ENCODE measurements around the gene CDRT4.
A peak's percentile ranks its signal among the peaks of the same experiment; 100 is the strongest.
"Not testable (repeated sequence)": the region's sequence is repeated elsewhere in the genome, so short reads cannot be mapped to it uniquely, and the experiment has no call there.

The CDRT4 gene

DNA sequence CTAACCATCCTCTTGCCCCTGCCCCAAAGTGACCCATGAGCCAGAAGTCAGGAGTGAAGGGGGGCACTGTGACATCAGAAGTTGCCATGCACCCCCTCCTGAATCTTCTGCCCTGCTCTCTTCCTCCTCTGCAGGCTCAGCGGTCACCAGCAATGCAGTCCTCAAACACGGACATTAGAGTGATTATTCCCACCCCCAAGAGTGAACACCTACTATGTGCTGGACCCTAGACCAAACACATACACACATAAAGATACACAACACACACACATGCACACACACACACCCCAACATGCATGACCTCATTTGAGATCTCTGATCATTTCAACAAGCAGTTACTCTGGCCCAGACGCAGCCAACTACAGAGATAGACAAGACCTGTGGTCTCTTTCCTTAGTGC, at the start of gene CDRT4:
TSS of gene CDRT4 (minus strand) at position 30 of the 400 bp plus-strand sequence. CDS start 27,383 bp downstream, outside the sequence.
- DNase-seq (ENCODE audit: low read depth in 1 of 2, low spot score in 1 of 2), result no peak

DNA sequence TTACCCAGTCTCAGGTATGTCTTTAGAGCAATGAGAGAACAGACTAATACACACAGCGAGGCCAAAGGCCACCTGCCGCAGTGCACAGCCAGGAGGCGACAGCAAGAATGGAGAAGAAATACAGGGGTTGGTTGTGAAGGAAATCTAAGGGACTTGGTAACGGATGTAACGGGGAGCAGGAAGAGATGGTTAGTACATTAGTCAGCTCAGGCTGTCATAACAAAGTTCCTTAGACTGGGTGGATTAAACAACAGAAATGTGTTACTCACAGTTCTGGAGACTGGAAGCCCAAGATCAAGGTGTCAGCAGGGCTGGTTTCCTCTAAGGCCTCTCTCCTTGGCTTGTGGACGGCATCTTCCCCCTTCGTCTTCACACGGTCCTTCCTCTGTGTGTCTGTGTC, 48.7 kb upstream of the CDRT4 start:
- no peak for DNase-seq (ENCODE audit: low read depth in 1 of 2, low spot score in 1 of 2)

DNA sequence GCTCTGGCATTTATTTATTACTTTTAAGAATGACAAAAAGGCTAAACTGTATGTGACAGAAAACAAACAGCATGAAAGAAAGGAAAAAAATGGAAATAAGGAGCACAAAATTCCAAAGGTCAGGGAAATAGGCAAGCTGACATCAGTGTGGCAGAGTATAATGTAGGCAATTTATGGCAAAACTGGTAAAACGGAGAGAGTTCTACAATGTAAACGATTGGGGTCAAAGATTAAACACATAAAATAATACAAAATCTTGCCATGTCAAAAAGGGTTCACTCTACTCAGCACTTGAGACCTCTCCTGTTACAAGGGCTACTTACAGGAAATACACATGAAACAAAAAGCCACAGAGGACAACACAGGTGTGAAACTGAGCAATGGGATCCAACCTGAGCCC, 47.0 kb upstream of the CDRT4 start:
- DNase-seq (ENCODE audit: low read depth in 1 of 2, low spot score in 1 of 2), result no peak

DNA sequence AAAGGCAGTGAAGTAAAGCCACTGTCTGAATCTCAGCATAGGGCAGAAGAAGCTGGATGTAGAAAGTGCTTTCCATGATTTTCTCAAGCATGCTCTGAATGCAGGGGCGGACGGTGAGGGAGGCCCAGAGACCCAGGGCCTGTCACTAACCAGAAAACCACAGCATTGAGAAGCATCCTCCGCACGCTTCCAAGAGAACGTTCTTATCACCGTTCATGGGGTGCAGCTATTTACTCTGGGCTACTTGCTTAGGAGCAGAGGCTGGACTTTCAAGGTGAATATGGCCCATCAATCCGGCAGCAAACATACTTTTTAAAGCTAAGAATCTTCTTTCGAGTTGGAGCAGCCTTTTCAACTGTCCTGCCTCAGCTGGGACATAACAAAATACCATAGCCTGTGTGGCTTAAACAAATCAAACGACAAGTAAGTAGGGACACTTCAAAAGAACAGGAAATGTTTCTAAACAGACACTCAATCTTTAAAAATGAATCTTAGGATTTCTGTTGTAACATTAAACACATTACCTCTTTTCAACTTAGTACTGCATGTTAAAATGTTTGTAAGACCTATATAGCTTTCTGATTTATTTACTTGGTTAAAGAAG, 46.5 kb upstream of the CDRT4 start:
- no peak for DNase-seq (ENCODE audit: low read depth in 1 of 2, low spot score in 1 of 2)

DNA sequence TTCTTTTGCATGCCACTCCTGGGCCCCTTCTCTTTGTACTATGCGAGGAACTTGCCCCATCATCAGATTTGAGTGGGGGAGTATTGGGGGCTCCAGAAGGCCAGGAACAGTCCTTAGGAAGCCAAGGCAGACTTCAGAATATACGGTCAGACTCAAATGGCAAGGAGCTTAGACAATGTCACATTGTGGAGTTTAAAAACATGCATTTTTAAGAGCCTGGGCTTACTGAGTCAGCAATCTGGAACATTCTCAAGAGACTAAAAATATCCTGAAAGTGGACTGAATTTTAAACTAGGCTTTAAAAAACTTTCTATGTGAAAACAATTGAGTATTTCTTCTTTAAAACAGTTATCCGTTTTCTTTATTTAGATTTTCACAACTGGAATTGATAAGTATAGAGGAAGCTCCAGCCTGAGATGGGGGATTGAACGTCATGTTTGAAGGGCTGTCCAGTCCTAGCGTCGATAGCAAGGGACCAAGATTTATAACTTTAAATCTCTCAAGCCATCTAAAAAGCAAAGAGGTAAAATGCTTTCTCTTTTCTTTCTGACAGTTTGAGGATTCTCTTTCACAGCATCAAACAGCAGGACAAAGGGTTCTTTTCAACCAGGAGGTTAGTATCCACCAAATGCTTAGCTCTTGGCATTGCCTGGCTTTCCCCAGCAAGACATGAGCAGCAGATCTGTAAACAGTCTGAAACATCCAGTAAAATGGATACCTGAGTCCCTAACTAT, 45.8 kb upstream of the CDRT4 start:
- DNase-seq (ENCODE audit: low read depth in 1 of 2, low spot score in 1 of 2), result no peak

DNA sequence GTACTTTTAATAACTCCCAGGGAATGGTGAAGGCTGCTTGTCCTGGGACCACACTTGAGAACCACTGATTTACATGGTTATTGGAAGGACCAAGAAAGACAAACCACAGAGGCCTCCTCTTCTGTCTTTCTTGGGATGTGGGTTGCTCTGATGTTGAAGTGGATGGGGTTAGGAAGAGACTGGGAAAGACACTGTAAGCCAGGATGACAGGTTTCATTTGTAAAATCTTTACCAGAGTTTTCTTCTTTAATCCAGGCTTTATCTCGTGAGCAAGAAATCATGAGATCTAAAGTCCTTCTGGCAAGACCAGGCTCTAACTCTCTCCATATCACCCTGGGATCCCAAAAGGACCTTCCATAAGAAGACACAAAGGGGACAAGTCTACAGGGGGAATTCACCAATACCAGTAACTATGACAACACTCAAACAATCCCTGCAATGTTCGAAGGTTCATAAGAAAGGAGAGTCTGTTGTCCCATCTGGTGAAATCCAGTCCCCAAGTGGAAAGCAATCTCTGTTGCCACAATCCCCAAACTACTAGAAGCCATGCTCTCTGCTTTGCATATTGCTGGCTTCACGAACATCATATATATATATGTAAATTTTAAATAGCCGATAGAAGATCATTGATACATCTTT, 44.8 kb upstream of the CDRT4 start:
- DNase-seq (ENCODE audit: low read depth in 1 of 2, low spot score in 1 of 2), result no peak

DNA sequence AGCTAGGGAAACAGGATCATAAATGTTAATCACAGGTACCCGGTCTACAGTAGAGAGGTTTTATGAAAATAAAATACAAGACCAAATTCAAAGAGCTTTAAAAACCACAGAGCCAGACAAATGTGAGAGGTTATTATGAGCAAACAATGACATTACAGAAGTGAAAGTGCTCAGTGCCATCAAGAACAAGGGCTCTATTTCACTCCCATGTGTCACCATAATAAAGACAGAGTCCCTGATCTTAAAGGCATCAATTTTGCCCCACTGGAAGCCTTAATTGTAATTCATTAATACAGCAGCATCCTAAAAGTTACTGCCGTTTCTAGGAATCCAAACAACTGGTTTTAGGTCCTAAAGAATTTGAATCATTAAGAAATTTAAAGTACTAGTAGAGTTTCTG, 43.7 kb upstream of the CDRT4 start:
- DNase-seq (ENCODE audit: low read depth in 1 of 2, low spot score in 1 of 2), result no peak

DNA sequence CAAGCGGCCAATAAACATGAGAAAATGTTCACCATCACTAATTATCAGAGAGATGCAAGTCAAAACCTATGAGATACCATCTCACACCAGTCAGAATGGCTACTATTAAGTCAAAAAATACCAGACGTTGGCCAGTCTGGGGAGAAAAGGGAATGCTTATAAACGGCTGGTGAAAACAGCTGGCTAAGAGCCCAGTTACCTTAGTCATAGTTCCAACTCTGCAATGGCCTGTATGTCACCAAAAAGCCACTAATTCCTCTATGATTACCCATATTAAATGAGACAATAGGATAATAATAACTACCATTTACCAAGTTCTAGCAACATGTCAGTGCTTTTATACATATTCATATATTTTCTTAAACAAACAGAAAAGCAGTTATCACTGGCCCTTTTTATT, 42.9 kb upstream of the CDRT4 start:
- no peak for DNase-seq (ENCODE audit: low read depth in 1 of 2, low spot score in 1 of 2)

DNA sequence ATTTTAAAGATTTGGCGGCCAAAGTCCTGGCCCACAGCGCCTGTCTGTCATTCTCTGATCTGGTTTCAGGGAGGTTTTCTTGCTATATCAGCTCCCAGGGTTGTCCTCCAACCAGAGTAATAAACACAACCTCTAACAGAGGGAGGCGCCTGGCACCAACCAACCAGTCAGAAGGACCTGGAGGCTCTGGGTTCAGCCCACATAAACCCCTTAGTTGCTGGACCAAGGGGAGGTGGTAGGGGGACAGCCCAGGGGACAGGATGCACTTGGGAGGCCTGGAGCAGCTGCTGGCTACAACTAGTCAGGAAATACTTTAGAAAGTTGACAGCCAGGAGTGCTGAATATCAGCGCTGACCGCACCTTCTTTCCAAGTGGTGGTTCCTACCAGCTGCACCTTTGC, 41.7 kb upstream of the CDRT4 start:
- no peak for DNase-seq (ENCODE audit: low read depth in 1 of 2, low spot score in 1 of 2)

DNA sequence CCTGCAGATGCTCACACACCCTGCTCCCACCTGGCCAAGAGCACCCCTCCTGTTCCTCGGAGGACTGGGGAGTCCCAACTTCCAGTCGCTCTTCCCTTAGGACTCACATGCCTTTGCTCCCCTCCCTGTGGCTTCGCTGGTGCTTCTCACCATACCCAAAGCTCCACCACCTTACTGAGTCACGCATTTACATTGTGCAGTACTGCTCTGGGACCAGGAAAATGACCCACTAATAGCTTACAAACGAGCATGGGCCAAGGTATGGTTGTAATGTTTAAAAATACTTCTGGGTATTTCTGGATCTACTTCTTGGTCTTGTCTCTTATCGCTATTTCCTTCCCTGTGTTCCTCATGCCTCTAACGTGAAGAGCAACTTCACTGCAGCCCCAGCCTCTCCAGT, 41.0 kb upstream of the CDRT4 start:
- DNase-seq (ENCODE audit: low read depth in 1 of 2, low spot score in 1 of 2), result no peak

DNA sequence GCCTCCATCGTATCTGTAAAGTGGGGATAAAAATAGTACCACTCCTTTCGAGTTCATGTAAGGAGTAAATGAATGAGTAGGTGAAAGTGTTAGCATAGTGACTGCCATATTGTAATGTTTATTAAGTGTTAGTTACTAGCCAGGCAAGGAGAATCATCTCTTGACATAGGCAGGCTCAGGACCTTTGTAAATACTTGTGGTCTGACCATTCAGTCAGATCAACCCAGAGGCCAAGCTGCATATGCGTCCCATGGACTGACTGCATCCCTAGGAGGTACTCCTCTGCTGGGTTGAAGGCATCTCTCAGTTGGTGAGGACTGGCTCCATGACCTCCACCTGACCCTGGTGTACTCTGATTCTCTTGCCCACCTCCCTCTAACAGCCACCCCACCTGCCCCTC, 40.5 kb upstream of the CDRT4 start:
- no peak for DNase-seq (ENCODE audit: low read depth in 1 of 2, low spot score in 1 of 2)

DNA sequence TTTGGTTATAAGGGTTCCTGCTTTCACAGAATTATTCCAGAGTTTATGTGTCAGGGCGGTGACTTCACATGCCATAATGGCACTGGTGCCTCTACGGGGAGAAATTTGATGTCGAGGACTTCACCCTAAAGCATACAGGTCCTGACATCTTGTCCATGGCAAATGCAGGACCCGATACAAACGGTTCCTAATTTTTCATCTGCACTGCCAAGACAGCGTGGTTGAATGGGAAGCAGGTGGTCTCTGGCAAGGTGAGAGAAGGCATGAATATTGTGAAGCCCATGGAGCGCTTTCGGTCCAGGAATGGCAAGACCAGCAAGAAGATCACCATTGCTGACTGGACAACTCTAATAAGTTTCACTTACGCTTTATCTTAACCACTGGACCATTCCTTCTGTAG, 39.6 kb upstream of the CDRT4 start:
- DNase-seq (ENCODE audit: low read depth in 1 of 2, low spot score in 1 of 2), result no peak

DNA sequence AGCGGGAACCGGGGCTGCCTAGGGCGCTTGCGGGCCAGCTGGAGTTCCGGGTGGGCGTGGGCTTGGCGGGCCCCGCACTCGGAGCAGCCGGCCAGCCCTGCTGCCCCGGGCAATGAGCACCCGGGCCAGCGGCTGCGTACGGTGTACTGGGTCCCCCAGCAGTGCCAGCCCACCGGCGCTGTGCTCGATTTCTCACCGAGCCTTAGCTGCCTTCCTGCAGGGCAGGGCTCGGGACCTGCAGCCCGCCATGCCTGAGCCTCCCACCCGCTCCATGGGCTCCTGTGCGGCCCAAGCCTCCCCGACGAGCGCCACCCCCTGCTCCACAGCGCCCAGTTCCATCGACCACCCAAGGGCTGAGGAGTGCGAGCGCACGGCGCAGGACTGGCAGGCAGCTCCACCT, 38.3 kb upstream of the CDRT4 start:
- not testable (repeated sequence) for DNase-seq (ENCODE audit: low read depth in 1 of 2, low spot score in 1 of 2)

DNA sequence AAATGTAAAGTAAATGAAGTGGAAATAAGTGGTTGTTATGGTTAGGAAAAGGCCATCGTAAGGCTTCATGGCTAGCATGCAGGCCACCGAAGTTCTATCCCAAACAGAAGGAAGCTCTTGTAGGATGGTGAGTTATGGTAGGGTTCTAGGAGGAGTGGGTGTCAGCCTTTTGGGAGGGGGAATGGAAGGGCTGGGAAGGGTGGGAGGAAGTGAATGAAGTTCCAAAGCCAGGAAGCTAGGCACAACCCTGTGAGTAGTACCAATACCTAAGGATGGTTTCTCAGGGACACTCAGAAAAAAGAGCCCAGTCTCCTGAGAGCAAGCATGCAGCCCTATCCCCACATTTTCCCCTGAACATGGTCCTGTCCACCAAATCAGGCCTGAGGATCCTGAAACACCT, 36.3 kb upstream of the CDRT4 start:
- DNase-seq (ENCODE audit: low read depth in 1 of 2, low spot score in 1 of 2), result no peak

DNA sequence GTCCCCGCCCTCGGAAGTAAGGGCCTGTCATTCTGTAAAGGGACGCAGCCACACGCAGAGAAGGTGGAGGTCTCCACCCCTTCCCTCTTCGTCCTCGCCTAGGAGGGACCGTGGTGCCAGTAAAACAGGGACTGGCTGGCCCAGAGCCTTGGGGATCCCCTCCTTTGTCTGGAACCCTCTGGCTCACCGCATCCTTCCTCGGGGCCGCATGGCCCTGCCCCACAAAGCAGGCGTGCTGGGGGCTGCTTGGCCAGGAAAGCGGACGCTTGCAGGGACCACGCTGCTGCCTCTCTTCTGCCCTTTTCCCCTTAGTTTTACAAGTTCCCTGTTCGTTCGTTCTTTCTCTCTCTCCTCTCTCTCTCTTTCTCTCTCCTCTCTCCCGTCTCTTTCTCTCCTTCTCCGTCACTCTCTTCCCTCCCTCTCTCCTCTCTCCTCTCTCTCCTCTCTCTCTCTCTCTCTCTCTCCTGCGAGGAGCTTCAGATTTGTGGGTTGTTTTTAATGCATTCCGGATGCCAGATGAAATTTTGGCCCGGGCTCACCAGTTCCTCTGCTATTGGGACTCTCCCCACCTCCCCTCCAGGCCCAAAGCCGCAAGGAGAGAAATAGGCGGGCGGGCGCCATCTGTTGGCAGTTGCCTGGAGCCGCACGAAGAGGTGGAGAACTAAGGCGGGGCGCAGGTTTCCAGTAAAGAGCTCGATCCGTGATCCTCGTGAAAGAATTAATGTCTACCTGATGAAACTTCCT, 35.1 kb upstream of the CDRT4 start:
- DNase-seq (ENCODE audit: low read depth in 1 of 2, low spot score in 1 of 2), result peak; percentile 20 to 26

DNA sequence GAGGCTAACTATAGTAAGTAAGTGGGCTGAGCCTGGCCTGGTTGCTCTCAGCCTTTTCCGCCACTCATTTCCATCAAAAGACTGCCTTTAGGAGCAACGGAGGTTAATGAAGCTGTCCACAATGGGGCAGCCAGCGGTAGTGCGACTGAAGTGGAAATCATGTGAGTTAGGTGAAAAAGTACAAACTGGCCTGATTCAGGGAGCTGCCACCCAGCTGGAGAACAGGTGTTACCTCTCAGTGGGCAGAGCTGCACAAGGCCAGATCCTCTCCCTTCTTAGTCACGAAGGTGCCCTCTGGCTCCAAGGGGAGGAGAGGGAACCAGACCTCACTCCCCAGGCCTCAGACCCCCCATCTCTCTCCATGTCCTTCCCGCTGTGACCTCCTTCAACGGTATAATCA, 34.4 kb upstream of the CDRT4 start:
- DNase-seq (ENCODE audit: low read depth in 1 of 2, low spot score in 1 of 2), result no peak

DNA sequence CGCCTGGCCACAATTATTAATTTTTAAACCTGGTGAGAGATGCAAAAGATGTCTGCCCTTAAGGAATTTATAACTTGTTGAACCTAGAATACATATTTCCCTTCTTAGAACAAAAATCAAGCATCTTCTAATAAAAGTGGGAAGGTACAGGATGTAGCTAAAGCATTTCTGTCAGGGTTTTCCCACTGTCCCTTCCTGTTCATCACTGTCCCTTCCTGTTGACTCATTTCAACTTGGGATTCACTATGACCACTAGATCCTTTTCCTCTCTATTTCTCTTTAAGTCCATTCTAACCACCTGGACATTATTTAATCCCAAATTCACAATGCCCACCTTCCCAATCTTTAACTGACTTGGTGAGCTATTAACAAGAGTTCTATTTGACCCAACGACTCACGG, 33.9 kb upstream of the CDRT4 start:
- DNase-seq (ENCODE audit: low read depth in 1 of 2, low spot score in 1 of 2), result no peak

DNA sequence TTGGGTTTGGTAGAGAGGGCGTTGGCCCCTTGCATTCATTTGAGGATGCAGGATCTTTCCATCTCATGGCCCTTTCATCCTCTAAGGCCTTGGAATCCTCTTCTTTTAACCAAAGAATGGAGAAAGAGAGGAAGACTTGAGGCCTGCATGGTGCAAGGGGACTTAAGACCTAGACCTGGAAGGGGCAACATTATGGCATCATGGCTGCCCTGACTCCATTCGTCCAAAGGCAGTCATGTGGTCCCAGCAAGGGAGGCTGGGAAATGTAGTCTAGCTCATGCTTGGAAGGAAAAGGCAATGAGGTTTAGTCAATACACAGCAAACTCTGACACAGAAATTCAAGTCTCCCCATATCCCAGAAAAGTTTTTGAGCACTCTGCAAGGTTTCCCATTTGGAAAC, 30.7 kb upstream of the CDRT4 start:
- no peak for DNase-seq (ENCODE audit: low read depth in 1 of 2, low spot score in 1 of 2)

DNA sequence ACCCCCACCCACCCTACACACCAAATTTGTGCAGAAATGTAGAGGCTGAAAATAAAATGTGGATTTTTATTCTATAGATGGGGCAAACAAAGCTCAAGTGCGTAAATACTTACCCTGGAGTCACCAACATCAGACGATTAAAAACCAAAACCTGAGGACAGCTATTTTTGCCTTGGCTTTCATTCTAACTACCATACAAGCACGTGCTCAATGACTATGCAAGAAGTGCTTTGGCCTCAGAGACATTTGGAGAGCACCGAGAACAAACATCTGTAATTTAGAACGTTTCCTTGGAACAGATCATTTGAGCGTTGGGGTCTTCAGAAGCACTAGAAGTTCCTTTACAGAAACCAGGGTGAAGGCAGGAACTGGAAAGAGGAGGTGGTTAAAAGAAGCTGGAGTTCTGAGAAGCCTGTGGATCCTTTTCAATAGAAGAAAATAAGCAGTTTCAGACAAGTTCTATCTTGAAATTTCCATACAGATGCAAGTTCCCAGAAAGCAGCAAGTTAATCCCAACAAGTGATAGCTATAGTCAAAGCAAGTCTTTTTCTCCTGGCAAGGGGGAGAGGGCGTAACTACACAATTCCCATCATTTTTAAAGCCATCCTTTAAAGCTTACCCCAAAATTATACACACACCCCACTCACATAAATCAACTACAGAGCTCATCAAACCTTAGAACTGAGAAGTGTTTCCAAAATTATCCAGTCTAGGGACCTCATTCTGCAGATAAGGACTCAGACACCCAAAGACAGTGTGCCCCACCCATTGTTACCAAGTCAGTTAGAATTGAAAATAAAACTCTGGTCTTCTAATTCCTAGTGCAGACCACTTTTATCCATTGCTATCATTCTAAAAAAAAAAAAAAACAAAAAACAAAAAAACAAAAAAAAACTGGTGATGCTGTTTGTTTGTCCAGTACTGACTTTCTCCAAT, 29.6 kb upstream of the CDRT4 start:
- no peak for DNase-seq (ENCODE audit: low read depth in 1 of 2, low spot score in 1 of 2)

DNA sequence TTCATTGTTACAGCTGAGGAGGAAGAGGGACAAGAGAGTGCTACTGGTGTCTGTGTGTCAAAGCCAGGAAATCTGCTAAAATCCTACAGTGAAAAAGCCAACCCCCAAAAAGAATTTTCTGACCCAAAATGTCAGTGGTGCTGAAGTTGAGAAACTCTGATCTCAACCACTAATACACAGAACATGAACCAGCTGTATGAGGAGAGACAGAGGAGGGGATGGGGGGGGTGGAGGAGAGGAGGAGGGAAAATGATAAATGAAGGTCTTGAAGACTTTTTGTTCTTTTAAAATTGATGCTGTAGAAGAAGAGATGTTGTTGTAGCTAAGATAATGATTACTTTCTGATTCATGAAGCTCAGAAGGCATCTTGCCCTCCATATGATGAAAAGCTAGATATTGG, 27.4 kb upstream of the CDRT4 start:
- no peak for DNase-seq (ENCODE audit: low read depth in 1 of 2, low spot score in 1 of 2)

DNA sequence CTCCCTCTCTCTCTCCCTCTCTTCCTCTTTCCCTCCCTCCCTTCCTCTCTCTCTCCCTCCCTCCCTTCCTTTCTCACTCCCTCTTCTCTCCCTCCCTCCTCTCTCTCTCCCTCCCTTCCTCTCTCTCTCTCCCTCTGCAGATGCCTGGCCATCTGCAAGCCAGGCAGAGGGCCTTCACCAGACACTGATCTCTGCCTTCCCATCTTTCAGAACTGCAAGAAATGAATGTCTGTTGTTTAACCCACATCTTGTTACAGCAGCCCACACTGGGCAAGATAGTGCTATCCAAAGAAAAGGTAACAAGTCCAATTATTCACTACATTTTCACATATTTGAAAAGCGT, 26.2 kb upstream of the CDRT4 start:
- no peak for DNase-seq (ENCODE audit: low read depth in 1 of 2, low spot score in 1 of 2)

Measured in activated T-helper 1 cell treated with anti-CD3 and anti-CD28 coated beads, Interleukin-2, amount 50 U/mL, for 16 hours (primary cell).